ENCODE measurements around the gene ILF3. TPM values are rescaled to one million over a fixed set of nuclear protein-coding genes. Genes with fewer than 3 reads are reported as not detected.
A peak's percentile ranks its signal among the peaks of the same experiment; 100 is the strongest.

Gene ILF3
- total RNA-seq, 1 donor from 2014 or later = 536 TPM

DNA sequence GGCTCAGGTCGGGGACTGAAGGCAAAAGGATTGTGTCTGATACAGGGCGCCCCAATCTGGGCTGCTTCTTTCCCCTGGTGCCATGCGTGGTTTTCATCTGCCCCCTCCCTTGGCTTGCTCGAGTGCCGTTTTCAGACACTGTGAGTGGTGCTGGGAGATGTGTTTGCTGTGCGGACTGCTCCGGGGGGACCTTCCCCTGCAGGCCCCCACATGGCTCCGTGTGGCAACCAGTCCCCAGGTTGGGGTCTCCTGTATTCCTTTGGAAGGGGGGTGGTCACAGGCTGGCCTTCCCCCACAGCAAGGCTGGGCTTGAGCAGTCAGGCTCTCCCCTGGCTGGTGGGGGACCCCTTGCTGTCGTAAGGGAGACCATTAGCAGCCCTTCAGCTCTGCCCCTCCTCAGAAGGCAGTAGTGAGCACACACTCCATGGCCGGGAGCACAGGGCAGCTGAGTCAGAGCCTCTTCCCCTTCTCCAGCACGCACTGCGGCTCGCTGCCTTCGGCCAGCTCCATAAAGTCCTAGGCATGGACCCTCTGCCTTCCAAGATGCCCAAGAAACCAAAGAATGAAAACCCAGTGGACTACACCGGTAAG, 26.5 kb downstream of the ILF3 start:
- Mint-ChIP-seq H3K36me3 (ENCODE audit: unreplicated experiment) (no peaks in the 10 kb centered on the region), H3K9me3 (ENCODE audit: unreplicated experiment) (peaks cover 3% of the 10 kb centered on the region), H3K27me3 (ENCODE audit: unreplicated experiment) (peaks cover 5% of the 10 kb centered on the region), H3K4me1 (ENCODE audit: low read depth, unreplicated experiment) (no peaks in the 10 kb centered on the region), H3K27ac (ENCODE audit: unreplicated experiment) (no peak overlapping the region), H3K4me3 (ENCODE audit: unreplicated experiment) (no peak overlapping the region)
- TF ChIP-seq, protein P1, sequence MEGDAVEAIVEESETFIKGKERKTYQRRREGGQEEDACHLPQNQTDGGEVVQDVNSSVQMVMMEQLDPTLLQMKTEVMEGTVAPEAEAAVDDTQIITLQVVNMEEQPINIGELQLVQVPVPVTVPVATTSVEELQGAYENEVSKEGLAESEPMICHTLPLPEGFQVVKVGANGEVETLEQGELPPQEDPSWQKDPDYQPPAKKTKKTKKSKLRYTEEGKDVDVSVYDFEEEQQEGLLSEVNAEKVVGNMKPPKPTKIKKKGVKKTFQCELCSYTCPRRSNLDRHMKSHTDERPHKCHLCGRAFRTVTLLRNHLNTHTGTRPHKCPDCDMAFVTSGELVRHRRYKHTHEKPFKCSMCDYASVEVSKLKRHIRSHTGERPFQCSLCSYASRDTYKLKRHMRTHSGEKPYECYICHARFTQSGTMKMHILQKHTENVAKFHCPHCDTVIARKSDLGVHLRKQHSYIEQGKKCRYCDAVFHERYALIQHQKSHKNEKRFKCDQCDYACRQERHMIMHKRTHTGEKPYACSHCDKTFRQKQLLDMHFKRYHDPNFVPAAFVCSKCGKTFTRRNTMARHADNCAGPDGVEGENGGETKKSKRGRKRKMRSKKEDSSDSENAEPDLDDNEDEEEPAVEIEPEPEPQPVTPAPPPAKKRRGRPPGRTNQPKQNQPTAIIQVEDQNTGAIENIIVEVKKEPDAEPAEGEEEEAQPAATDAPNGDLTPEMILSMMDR (IDR thresholded peaks at IDR 0.05; ENCODE audit: partially characterized antibody, unreplicated experiment) = no peak
- no peak for DNase-seq

DNA sequence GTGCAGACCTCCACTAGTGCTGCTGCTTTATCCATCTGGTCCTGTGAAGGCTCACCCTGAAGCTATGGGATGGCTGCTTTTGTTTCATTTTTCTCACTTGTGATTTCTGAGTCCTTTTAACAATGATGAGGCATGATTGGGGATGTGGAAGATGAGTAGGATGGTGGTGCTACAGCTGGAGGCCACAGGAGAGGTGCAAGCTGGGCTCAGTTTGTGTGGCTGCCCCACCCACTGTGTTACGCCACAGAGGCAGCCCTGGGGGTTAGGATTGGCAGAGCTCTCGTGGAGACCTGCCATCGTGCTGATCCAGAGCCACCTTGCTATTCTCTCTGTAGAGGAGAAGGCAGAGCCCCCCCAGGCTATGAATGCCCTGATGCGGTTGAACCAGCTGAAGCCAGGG, 27.5 kb downstream of the ILF3 start:
- no peak for DNase-seq
- Mint-ChIP-seq H3K27ac (ENCODE audit: unreplicated experiment) (peak overlapping the region; percentile 62), H3K4me3 (ENCODE audit: unreplicated experiment) (no peak overlapping the region), H3K36me3 (ENCODE audit: unreplicated experiment) (no peaks in the 10 kb centered on the region), H3K4me1 (ENCODE audit: low read depth, unreplicated experiment) (no peaks in the 10 kb centered on the region), H3K27me3 (ENCODE audit: unreplicated experiment) (peaks cover 5% of the 10 kb centered on the region), H3K9me3 (ENCODE audit: unreplicated experiment) (peaks cover 5% of the 10 kb centered on the region)
- TF ChIP-seq, protein P1 (IDR thresholded peaks at IDR 0.05; ENCODE audit: partially characterized antibody, unreplicated experiment) = no peak

DNA sequence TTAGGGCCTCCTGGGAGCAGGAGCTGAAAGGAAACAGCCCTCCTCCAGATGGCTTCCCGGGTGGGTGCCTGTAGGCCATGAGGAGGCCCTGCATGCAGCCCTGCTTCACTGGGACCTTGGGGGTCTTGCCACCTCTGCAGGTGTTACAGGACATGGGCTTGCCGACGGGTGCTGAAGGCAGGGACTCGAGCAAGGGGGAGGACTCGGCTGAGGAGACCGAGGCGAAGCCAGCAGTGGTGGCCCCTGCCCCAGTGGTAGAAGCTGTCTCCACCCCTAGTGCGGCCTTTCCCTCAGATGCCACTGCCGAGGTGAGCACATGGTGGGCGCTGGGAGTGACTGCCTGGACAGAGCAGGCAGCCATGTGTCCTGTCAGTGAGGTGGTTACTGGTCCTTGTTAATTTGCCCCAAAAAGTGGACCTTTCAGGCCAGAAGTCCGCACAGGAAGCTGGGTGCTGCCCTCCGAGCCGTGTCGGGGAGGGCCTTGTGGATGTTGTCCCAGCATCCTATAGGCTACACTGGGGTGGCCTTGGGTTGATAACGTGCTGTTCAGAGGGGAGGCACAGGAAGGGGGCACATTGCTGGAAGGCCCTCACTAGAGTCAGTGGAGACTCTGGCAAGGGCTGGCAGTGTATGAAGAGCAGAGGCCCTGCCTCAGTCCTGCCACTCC, 28.4 kb downstream of the ILF3 start:
- DNase-seq = no peak
- Mint-ChIP-seq H3K27ac (ENCODE audit: unreplicated experiment) (no peak overlapping the region), H3K36me3 (ENCODE audit: unreplicated experiment) (no peaks in the 10 kb centered on the region), H3K9me3 (ENCODE audit: unreplicated experiment) (peaks cover 7% of the 10 kb centered on the region), H3K4me3 (ENCODE audit: unreplicated experiment) (no peak overlapping the region), H3K27me3 (ENCODE audit: unreplicated experiment) (peaks cover 5% of the 10 kb centered on the region), H3K4me1 (ENCODE audit: low read depth, unreplicated experiment) (no peaks in the 10 kb centered on the region)
- TF ChIP-seq, protein P1 (IDR thresholded peaks at IDR 0.05; ENCODE audit: partially characterized antibody, unreplicated experiment) = no peak

DNA sequence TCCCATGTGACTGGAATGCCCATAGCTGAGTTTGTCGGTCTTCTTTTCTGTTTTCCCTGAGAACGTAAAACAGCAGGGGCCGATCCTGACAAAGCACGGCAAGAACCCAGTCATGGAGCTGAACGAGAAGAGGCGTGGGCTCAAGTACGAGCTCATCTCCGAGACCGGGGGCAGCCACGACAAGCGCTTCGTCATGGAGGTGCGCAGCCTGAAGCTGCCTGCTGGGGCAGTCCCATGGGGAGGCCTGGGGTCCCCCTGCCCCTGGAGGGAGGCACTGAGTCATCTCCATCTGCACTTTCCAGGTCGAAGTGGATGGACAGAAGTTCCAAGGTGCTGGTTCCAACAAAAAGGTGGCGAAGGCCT, 28.9 kb downstream of the ILF3 start:
- no peak overlapping the region for H3K27ac Mint-ChIP-seq (ENCODE audit: unreplicated experiment)
- peaks cover 3% of the 10 kb centered on the region for H3K27me3 Mint-ChIP-seq (ENCODE audit: unreplicated experiment)
- H3K9me3 Mint-ChIP-seq (ENCODE audit: unreplicated experiment) = peaks cover 11% of the 10 kb centered on the region
- TF ChIP-seq, protein P1 (IDR thresholded peaks at IDR 0.05; ENCODE audit: partially characterized antibody, unreplicated experiment) = no peak
- DNase-seq = no peak
- no peaks in the 10 kb centered on the region for H3K36me3 Mint-ChIP-seq (ENCODE audit: unreplicated experiment)
- no peaks in the 10 kb centered on the region for H3K4me1 Mint-ChIP-seq (ENCODE audit: low read depth, unreplicated experiment)
- H3K4me3 Mint-ChIP-seq (ENCODE audit: unreplicated experiment) = no peak overlapping the region

DNA sequence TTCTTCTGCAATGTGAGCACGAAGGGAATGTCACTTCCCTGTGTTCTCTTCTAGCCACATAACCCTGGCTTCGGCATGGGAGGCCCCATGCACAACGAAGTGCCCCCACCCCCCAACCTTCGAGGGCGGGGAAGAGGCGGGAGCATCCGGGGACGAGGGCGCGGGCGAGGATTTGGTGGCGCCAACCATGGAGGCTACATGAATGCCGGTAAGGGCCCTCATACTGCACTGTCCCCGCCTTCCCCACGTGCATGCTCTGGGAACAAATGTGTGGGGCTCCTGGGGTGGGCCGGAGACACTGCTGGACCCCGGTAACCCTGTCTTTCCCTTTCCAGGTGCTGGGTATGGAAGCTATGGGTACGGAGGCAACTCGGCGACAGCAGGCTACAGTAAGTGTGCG, 29.4 kb downstream of the ILF3 start:
- H3K27me3 Mint-ChIP-seq (ENCODE audit: unreplicated experiment) = peaks cover 3% of the 10 kb centered on the region
- no peaks in the 10 kb centered on the region for H3K36me3 Mint-ChIP-seq (ENCODE audit: unreplicated experiment)
- H3K4me3 Mint-ChIP-seq (ENCODE audit: unreplicated experiment) = no peak overlapping the region
- no peak for DNase-seq
- peaks cover 11% of the 10 kb centered on the region for H3K9me3 Mint-ChIP-seq (ENCODE audit: unreplicated experiment)
- TF ChIP-seq, protein P1 (IDR thresholded peaks at IDR 0.05; ENCODE audit: partially characterized antibody, unreplicated experiment) = no peak
- no peak overlapping the region for H3K27ac Mint-ChIP-seq (ENCODE audit: unreplicated experiment)
- no peaks in the 10 kb centered on the region for H3K4me1 Mint-ChIP-seq (ENCODE audit: low read depth, unreplicated experiment)
